Nephron (organoid): Measurements from ENCODE around the gene ERC1.
A peak's percentile ranks its signal among the peaks of the same experiment; 100 is the strongest.

Source experiments
- H3K27ac Mint-ChIP-seq, 3 experiments: 2 replicates each; pipeline ENCODE4 v1.8.0; 2020; ENCODE audit warnings: mixed read lengths in 3 of 3, mild to moderate bottlenecking in 2 of 3, moderate library complexity in 1 of 3
- H3K27me3 Mint-ChIP-seq: 2 replicates; pipeline ENCODE4 v1.8.0; 2021; ENCODE audit warnings: low read depth, mild to moderate bottlenecking, moderate library complexity, mixed read lengths
- H3K36me3 Mint-ChIP-seq: 2 replicates; pipeline ENCODE4 v1.8.0; 2020; ENCODE audit warnings: low read depth, mixed read lengths
- H3K4me1 Mint-ChIP-seq: 2 replicates; pipeline ENCODE4 v1.8.0; 2020; ENCODE audit warnings: mixed read lengths
- H3K4me3 Mint-ChIP-seq, 3 experiments: 2 replicates each; pipeline ENCODE4 v1.8.0; 2020; ENCODE audit warnings: mild to moderate bottlenecking in 3 of 3, mixed read lengths in 3 of 3, moderate library complexity in 2 of 3
- H3K9me3 Mint-ChIP-seq: 2 replicates; pipeline ENCODE4 v1.8.0; 2020; ENCODE audit warnings: mixed read lengths
- TF ChIP-seq, protein P1 (sequence below), 3 experiments: fragments of 200-600 bp; sonication (generic); IDR thresholded peaks; one replicate each; pipeline ENCODE4 v1.5.0; 2021; ENCODE audit warnings: antibody characterized with exemption in 3 of 3; ENCODE audit not compliant: unreplicated experiment in 3 of 3

Gene ERC1

DNA sequence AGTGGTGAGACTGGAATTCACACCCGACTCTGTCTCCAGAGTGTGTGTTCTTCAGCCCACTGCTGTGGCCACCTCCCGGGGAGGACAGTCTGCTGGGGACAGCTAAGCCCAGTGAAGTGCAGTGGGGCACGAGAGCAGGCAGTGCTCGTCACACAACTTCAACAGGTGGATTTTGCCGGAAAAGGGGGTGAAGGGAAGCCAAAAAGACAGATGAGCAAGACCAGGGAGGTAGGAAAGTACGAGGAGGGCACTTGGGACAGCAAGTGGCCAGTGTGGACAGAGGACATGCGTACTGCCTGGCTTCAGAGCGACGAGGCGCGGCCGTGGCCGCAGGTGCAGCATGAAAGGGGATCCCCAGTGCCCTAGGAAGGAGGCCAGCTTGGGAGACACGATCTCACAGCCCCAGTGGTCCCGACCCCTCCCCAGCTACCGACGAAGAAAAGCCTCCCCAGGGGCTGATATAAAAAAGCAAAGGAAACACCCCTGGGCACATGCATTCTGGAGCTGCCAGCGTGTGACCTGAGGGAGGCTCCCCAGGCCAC is 507.2 kb downstream of the ERC1 start:
- H3K4me3 Mint-ChIP-seq = no peak overlapping the region
- H3K27me3 Mint-ChIP-seq = peaks cover 22% of the 10 kb centered on the region
- H3K36me3 Mint-ChIP-seq = peaks cover 18% of the 10 kb centered on the region
- peaks cover 34% of the 10 kb centered on the region for H3K4me1 Mint-ChIP-seq
- TF ChIP-seq, protein P1, sequence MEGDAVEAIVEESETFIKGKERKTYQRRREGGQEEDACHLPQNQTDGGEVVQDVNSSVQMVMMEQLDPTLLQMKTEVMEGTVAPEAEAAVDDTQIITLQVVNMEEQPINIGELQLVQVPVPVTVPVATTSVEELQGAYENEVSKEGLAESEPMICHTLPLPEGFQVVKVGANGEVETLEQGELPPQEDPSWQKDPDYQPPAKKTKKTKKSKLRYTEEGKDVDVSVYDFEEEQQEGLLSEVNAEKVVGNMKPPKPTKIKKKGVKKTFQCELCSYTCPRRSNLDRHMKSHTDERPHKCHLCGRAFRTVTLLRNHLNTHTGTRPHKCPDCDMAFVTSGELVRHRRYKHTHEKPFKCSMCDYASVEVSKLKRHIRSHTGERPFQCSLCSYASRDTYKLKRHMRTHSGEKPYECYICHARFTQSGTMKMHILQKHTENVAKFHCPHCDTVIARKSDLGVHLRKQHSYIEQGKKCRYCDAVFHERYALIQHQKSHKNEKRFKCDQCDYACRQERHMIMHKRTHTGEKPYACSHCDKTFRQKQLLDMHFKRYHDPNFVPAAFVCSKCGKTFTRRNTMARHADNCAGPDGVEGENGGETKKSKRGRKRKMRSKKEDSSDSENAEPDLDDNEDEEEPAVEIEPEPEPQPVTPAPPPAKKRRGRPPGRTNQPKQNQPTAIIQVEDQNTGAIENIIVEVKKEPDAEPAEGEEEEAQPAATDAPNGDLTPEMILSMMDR (IDR thresholded peaks at IDR 0.05; ENCODE audit: unreplicated experiment in 3 of 3) = no peak
- no peak overlapping the region for H3K27ac Mint-ChIP-seq
- H3K9me3 Mint-ChIP-seq = no peaks in the 10 kb centered on the region

DNA sequence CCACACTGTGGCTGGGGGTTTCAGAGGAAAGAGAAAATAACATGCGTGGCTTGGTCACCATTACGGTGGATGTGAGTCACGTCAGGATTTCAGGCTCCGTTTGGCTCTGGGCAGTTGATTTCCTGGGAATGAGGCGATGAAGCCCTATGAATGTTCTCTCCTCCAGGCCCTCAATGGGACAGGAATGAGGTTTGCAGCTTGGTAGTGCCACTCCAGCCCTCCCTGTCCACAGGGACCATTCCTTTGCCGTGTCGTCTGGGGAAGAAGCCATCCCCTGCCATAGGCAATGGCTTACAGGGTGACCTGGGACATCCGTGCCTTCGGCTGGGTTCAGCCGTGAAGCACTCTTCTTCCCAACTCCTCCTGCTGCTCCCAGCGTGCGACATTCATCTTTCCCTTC is 508.3 kb downstream of the ERC1 start:
- peaks cover 39% of the 10 kb centered on the region for H3K4me1 Mint-ChIP-seq
- no peak overlapping the region for H3K27ac Mint-ChIP-seq
- TF ChIP-seq, protein P1 (IDR thresholded peaks at IDR 0.05; ENCODE audit: unreplicated experiment in 3 of 3) = no peak
- H3K27me3 Mint-ChIP-seq = peaks cover 20% of the 10 kb centered on the region
- no peak overlapping the region for H3K4me3 Mint-ChIP-seq
- H3K9me3 Mint-ChIP-seq = no peaks in the 10 kb centered on the region
- H3K36me3 Mint-ChIP-seq = peaks cover 9% of the 10 kb centered on the region

DNA sequence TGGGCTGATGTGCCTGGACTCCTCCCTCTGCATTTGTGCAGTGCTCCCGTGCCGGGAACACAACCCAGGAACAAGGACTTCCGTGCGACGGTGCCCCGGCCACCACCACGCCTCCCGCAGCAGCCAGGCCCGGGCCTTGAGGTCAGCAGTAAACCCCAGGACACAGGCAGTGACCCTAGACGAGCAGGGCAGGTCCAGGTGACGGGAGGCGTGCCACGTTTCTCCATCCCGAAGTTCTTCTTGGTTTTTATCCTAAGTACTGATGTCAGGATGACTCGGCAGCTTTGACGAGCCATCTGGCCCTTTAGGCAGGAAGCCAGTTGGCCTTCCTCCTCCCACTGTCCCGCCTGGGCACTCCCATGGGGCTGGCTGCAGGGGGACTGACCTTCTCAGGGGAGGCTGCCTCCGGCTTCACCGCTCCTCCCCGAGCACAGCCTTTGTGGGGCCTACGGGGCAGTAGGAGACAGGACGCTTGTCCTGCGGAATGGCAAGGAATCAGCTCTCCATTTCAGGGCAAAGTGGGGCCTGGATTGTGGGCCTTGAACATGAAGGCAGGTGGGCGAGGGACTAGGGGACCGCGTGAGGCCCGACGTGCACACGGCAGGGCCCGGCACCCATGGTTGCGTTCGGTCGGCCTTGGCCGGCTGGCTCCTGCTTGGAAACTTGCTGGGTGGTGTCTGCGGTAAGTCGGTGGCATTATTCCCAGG is 509.2 kb downstream of the ERC1 start:
- TF ChIP-seq, protein P1 (IDR thresholded peaks at IDR 0.05; ENCODE audit: unreplicated experiment in 3 of 3) = no peak
- H3K9me3 Mint-ChIP-seq = no peaks in the 10 kb centered on the region
- H3K36me3 Mint-ChIP-seq = peaks cover 9% of the 10 kb centered on the region
- no peak overlapping the region for H3K4me3 Mint-ChIP-seq
- H3K27me3 Mint-ChIP-seq = peaks cover 27% of the 10 kb centered on the region
- peaks cover 46% of the 10 kb centered on the region for H3K4me1 Mint-ChIP-seq
- no peak overlapping the region for H3K27ac Mint-ChIP-seq

DNA sequence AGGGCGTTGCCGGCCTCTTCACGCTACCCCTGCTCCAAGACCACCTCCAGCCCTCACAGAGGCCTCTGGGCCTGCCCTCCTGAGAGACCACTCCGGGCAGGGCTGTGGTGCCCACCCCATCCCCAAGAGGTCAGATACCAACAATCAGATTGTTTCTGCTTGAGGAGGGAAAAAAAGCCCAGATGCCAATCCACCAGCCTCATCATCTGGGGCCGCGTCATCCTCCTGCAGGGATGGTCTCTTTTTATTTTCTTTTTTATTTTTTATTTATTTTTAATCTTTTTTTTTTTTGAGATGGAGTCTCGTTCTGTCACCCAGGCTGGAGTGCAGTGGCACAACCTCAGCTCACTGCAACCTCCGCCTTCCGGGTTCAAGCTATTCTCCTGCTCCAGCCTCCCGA is 510.0 kb downstream of the ERC1 start:
- H3K9me3 Mint-ChIP-seq = no peaks in the 10 kb centered on the region
- H3K4me1 Mint-ChIP-seq = peaks cover 48% of the 10 kb centered on the region
- TF ChIP-seq, protein P1 (IDR thresholded peaks at IDR 0.05; ENCODE audit: unreplicated experiment in 3 of 3) = no peak
- H3K36me3 Mint-ChIP-seq = peaks cover 9% of the 10 kb centered on the region
- H3K27me3 Mint-ChIP-seq = peaks cover 33% of the 10 kb centered on the region
- H3K27ac Mint-ChIP-seq = no peak overlapping the region
- no peak overlapping the region for H3K4me3 Mint-ChIP-seq

DNA sequence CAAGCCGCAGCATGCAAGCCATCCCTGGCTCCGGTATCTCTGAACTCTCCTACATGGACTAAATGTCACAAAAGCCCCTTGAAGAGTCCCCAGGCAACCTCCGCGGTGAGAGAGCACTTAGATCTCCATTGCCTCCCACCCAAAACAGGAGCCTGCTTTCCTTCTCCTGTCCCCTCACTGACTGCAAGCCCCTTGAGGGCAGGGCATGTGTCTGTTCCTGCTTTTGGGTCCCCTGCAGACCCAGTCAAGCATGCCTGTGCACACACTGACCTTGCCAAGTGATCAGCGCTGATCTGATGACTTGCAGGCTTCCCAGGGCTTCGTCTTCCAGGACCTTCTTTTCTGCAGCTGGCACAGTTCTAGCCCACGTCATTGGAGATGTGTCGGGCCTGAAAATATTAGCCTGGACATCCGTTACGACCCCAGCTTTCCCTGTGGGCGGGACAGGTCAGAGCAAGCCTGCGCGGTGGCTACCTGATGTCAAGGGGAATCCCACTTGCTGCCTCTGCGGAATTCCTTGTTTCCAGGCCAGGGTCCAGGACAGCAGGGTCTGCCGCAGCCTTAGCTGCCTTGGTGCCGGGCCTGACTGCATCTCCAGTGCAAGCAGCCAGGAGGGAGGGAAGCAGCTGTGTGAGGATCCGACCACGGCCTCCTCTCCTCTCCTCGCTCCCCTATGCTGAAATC is 510.8 kb downstream of the ERC1 start:
- Mint-ChIP-seq H3K36me3 (peaks cover 9% of the 10 kb centered on the region), H3K4me3 (no peak overlapping the region), H3K27me3 (peaks cover 34% of the 10 kb centered on the region), H3K9me3 (no peaks in the 10 kb centered on the region), H3K4me1 (peaks cover 43% of the 10 kb centered on the region), H3K27ac (peak overlapping the region in 2 of 3 experiments; percentile 82 to 92)
- TF ChIP-seq, protein P1 (IDR thresholded peaks at IDR 0.05; ENCODE audit: unreplicated experiment in 3 of 3) = no peak
